ENCODE data around the gene SAT1.

The SAT1 gene

GRCh38 chrX:23804578-23804977 lies 21.6 kb downstream of the SAT1 start:
- Histone ChIP-seq H3K4me3 (ENCODE audit: low read length) (no peak overlapping the region), H3K4me1 (ENCODE audit: insufficient read depth, low read length) (no peaks in the 10 kb centered on the region), H3K27me3 (ENCODE audit: insufficient read depth, low read length) (no peaks in the 10 kb centered on the region)

DNA sequence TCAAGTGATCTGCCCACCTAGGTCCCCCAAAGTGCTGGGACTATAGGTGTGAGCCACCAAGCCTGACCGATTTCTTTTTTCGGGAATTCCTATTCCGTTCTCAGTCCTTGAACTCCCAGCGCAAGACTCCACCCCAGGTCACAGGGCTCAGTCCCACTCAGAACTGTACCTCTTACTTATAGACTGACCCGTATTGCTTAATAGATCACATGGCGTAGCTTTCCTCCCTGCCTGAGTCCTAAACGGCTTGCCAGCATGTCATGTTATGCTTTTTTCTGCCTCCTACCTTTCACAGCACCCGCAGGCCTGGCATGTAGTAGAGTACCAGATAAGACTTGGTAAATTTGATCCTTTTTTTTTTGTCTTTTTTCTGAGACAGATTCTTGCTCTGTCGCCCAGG lies 22.4 kb downstream of the SAT1 start:
- Histone ChIP-seq H3K9me3 (ENCODE audit: low read length) (no peaks in the 10 kb centered on the region), H3K4me3 (ENCODE audit: low read length) (no peak overlapping the region)

More at GRCh38 chrX:23804578-23804977, 21.6 kb downstream of the SAT1 start:
- no peaks in the 10 kb centered on the region for H3K9me3 ChIP-seq (ENCODE audit: low read length)
- no peaks in the 10 kb centered on the region for H3K36me3 ChIP-seq (ENCODE audit: insufficient read depth, low read length)
- H2AFZ ChIP-seq (ENCODE audit: low read depth, low read length) = no peak overlapping the region

DNA sequence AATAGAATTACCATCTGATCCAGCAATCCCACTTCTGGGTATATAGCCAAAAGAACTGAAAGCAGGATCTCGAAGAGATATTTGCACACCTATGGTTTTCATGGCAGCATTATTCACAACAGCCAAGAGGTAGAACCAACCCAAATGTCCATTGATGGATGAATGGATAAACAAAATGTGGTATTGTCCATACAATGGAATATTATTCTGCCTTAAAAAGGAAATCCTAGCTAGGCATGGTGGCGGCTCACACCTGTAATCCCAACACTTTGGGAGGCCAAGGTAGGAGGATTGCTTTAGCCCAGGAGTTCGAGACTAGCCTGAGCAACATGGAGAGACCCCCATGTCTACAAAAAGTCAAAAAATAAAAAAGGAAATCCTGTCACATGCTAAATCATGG lies 27.3 kb downstream of the SAT1 start:
- Histone ChIP-seq H2AFZ (ENCODE audit: low read depth, low read length) (no peak overlapping the region), H3K27me3 (ENCODE audit: insufficient read depth, low read length) (no peaks in the 10 kb centered on the region), H3K4me1 (ENCODE audit: insufficient read depth, low read length) (no peaks in the 10 kb centered on the region), H3K9me3 (ENCODE audit: low read length) (no peaks in the 10 kb centered on the region), H3K4me3 (ENCODE audit: low read length) (no peak overlapping the region), H3K36me3 (ENCODE audit: insufficient read depth, low read length) (no peaks in the 10 kb centered on the region)

More for the DNA sequence above, 22.4 kb downstream of the SAT1 start:
- H2AFZ ChIP-seq (ENCODE audit: low read depth, low read length) = no peak overlapping the region
- H3K27me3 ChIP-seq (ENCODE audit: insufficient read depth, low read length) = no peaks in the 10 kb centered on the region
- H3K4me1 ChIP-seq (ENCODE audit: insufficient read depth, low read length) = no peaks in the 10 kb centered on the region
- H3K36me3 ChIP-seq (ENCODE audit: insufficient read depth, low read length) = no peaks in the 10 kb centered on the region

DNA sequence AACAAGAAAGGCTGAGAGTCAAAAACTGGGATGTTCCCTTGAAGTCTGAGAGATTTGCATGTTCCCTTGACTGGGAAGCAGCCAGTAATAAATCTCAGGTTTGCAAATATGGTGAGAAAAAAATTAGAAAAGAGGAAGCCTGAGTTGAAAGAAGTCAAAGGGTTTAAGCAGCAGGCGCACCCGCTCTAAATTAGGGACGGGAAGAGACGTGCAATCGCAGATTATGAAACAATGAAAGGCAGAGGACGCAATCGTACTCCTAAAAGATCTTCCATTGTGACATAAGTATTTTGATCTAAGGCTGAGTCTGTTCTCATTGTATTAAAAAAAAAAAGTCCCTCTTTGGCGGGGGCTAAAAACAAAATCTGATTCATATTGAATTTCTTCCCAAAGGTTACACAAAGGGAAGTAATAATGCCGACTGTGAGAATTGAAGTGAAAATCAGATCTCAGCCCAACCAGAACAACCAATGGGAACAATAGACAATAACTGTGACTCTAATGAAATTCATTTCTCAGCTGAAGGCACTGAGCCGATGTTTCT lies 28.2 kb downstream of the SAT1 start:
- Histone ChIP-seq H2AFZ (ENCODE audit: low read depth, low read length) (no peak overlapping the region), H3K27me3 (ENCODE audit: insufficient read depth, low read length) (no peaks in the 10 kb centered on the region), H3K9me3 (ENCODE audit: low read length) (no peaks in the 10 kb centered on the region), H3K36me3 (ENCODE audit: insufficient read depth, low read length) (no peaks in the 10 kb centered on the region), H3K4me1 (ENCODE audit: insufficient read depth, low read length) (no peaks in the 10 kb centered on the region), H3K4me3 (ENCODE audit: low read length) (no peak overlapping the region)

GRCh38 chrX:23811656-23812055 lies 28.7 kb downstream of the SAT1 start:
- H3K4me3 ChIP-seq (ENCODE audit: low read length) = no peak overlapping the region
- no peaks in the 10 kb centered on the region for H3K27me3 ChIP-seq (ENCODE audit: insufficient read depth, low read length)
- no peaks in the 10 kb centered on the region for H3K4me1 ChIP-seq (ENCODE audit: insufficient read depth, low read length)
- no peaks in the 10 kb centered on the region for H3K36me3 ChIP-seq (ENCODE audit: insufficient read depth, low read length)
- no peaks in the 10 kb centered on the region for H3K9me3 ChIP-seq (ENCODE audit: low read length)
- H2AFZ ChIP-seq (ENCODE audit: low read depth, low read length) = no peak overlapping the region

- no peak overlapping the region for H2AFZ ChIP-seq (ENCODE audit: low read depth, low read length)
- H3K27me3 ChIP-seq (ENCODE audit: insufficient read depth, low read length) = no peaks in the 10 kb centered on the region
- no peaks in the 10 kb centered on the region for H3K4me1 ChIP-seq (ENCODE audit: insufficient read depth, low read length)
- H3K4me3 ChIP-seq (ENCODE audit: low read length) = no peak overlapping the region
- H3K36me3 ChIP-seq (ENCODE audit: insufficient read depth, low read length) = no peaks in the 10 kb centered on the region
- H3K9me3 ChIP-seq (ENCODE audit: low read length) = no peaks in the 10 kb centered on the region
Measured at GRCh38 chrX:23813808-23814207, 30.8 kb downstream of the SAT1 start.

- Histone ChIP-seq H2AFZ (ENCODE audit: low read depth, low read length) (no peak overlapping the region), H3K9me3 (ENCODE audit: low read length) (no peaks in the 10 kb centered on the region), H3K4me1 (ENCODE audit: insufficient read depth, low read length) (no peaks in the 10 kb centered on the region), H3K4me3 (ENCODE audit: low read length) (no peak overlapping the region), H3K27me3 (ENCODE audit: insufficient read depth, low read length) (no peaks in the 10 kb centered on the region), H3K36me3 (ENCODE audit: insufficient read depth, low read length) (no peaks in the 10 kb centered on the region)
Measured at GRCh38 chrX:23815376-23815775, 32.4 kb downstream of the SAT1 start.

DNA sequence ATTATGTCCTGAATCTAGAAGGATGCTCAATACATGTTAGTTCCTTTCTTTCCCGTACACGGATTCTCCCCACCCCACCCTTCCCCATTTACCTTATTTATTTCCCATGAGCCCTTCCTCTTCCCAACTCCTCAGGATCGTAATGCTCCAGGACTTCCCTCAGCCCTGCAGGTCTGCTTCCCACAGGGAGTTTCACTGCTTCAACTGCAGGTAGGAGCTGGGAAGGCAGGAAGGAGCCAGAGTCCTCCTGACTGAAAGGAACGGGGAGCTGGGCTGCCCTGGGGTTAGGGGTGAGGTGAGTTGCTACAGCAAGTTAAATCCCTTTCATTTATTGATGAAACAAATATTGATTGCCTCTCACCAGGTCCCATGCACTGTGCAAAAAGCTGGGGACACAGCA lies 33.2 kb downstream of the SAT1 start:
- no peaks in the 10 kb centered on the region for H3K9me3 ChIP-seq (ENCODE audit: low read length)
- H3K4me1 ChIP-seq (ENCODE audit: insufficient read depth, low read length) = no peaks in the 10 kb centered on the region
- H3K36me3 ChIP-seq (ENCODE audit: insufficient read depth, low read length) = no peaks in the 10 kb centered on the region
- no peaks in the 10 kb centered on the region for H3K27me3 ChIP-seq (ENCODE audit: insufficient read depth, low read length)
- no peak overlapping the region for H2AFZ ChIP-seq (ENCODE audit: low read depth, low read length)
- no peak overlapping the region for H3K4me3 ChIP-seq (ENCODE audit: low read length)

DNA sequence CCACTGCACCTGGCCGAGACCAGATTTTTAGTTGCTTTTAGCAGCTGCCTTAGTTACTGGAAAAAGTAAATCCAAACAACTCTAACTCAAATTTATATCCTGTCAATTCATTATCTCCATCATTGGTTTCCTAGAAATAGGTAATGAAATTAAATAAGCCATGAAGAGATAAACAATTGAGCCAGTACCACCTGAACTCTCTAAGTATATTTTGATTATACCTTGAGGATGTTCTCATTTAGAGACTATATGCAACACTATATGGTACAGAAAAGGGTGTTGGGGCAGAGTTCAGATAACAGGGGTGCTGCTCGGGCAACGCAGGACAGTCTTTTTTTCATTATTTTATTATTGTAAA lies 35.0 kb downstream of the SAT1 start:
- Histone ChIP-seq H3K9me3 (ENCODE audit: low read length) (no peaks in the 10 kb centered on the region), H2AFZ (ENCODE audit: low read depth, low read length) (no peak overlapping the region), H3K4me1 (ENCODE audit: insufficient read depth, low read length) (no peaks in the 10 kb centered on the region), H3K27me3 (ENCODE audit: insufficient read depth, low read length) (no peaks in the 10 kb centered on the region), H3K4me3 (ENCODE audit: low read length) (no peak overlapping the region), H3K36me3 (ENCODE audit: insufficient read depth, low read length) (no peaks in the 10 kb centered on the region)

DNA sequence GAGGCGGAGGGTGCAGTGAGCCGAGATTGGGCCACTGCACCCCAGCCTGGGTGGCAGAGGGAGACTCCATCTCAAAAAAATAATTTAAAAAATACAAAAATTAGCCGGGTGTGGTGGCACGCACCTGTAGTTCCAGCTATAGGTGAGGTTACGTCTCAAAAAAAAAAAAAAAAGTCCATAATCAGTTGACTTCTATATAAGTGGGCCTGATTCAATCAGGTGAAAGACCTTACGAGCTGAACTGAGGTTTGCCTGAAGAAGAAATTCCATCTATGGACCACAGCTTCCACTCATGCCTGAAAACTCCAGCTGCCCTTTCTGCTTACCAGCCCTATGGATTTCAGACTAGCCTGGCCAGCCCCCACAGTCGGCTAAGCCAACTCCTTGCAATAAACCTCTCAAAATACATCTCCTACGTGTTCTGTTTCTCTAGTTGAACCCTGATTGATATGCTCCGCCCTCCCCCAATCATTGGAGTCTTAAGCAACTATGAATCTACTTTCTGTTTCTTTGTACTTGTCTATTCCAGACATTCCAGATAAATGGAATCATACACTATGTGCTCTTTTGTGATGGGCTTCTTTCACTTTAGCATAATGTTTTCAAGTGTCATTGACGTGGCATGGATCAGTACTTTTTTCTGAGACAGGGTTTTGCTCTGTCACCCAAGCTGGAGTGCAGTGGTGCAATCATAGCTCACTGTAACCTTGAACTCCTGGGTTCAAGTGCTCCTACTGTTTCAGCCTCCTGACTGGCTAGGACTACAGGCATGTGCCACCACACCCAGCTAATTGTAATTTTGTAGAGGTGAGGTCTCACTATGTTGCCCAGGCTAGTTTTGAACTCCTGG lies 36.6 kb downstream of the SAT1 start:
- Histone ChIP-seq H3K36me3 (ENCODE audit: insufficient read depth, low read length) (no peaks in the 10 kb centered on the region), H3K27me3 (ENCODE audit: insufficient read depth, low read length) (no peaks in the 10 kb centered on the region), H3K4me1 (ENCODE audit: insufficient read depth, low read length) (no peaks in the 10 kb centered on the region), H3K4me3 (ENCODE audit: low read length) (no peak overlapping the region), H3K9me3 (ENCODE audit: low read length) (no peaks in the 10 kb centered on the region), H2AFZ (ENCODE audit: low read depth, low read length) (no peak overlapping the region)

- Histone ChIP-seq H2AFZ (ENCODE audit: low read depth, low read length) (no peak overlapping the region), H3K27me3 (ENCODE audit: insufficient read depth, low read length) (no peaks in the 10 kb centered on the region), H3K4me1 (ENCODE audit: insufficient read depth, low read length) (no peaks in the 10 kb centered on the region), H3K4me3 (ENCODE audit: low read length) (no peak overlapping the region), H3K36me3 (ENCODE audit: insufficient read depth, low read length) (no peaks in the 10 kb centered on the region), H3K9me3 (ENCODE audit: low read length) (no peaks in the 10 kb centered on the region)
Measured at GRCh38 chrX:23820235-23820782, 37.3 kb downstream of the SAT1 start.

DNA sequence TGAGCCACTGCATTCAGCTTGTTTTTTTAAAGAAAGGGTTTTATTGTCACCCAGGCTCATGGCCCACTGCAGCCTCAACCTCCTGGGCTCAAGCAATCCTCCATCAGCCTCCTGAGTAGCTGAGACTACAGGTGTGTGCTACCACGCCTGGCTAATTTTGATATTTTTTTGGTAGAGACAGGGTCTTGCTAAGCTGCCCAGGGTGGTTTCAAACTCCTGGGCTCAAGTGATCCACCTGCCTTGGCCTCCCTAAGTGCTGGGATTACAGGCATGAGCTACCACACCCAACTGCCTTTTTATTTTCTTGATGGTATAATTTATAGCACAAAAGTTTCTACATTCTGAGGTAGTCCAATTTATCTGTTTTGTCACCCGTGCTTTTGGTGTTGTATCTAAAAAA lies 38.9 kb downstream of the SAT1 start:
- Histone ChIP-seq H3K4me3 (ENCODE audit: low read length) (no peak overlapping the region), H2AFZ (ENCODE audit: low read depth, low read length) (no peak overlapping the region), H3K27me3 (ENCODE audit: insufficient read depth, low read length) (no peaks in the 10 kb centered on the region), H3K36me3 (ENCODE audit: insufficient read depth, low read length) (no peaks in the 10 kb centered on the region), H3K4me1 (ENCODE audit: insufficient read depth, low read length) (no peaks in the 10 kb centered on the region), H3K9me3 (ENCODE audit: low read length) (no peaks in the 10 kb centered on the region)

GRCh38 chrX:23822397-23822796 lies 39.4 kb downstream of the SAT1 start:
- Histone ChIP-seq H3K27me3 (ENCODE audit: insufficient read depth, low read length) (no peaks in the 10 kb centered on the region), H2AFZ (ENCODE audit: low read depth, low read length) (peak overlapping the region; percentile 67), H3K4me3 (ENCODE audit: low read length) (no peak overlapping the region), H3K4me1 (ENCODE audit: insufficient read depth, low read length) (no peaks in the 10 kb centered on the region), H3K9me3 (ENCODE audit: low read length) (no peaks in the 10 kb centered on the region), H3K36me3 (ENCODE audit: insufficient read depth, low read length) (no peaks in the 10 kb centered on the region)
